Lower lobe of right lung (tissue), 2 donors: Measurements from ENCODE around the gene VAT1L. TPM values are rescaled to one million over a fixed set of nuclear protein-coding genes. Genes with fewer than 3 reads are reported as not detected.

Source experiments
- ATAC-seq, 2 donors: fragments of 200-7000 bp; cut with Tn5 transposase; one replicate each; pipeline ENCODE4 v1.9.1; 2020 to 2022; ENCODE audit warnings: mild to moderate bottlenecking in 2 of 2, moderate library complexity in 2 of 2
- DNase-seq: peaks from one replicate; pipeline ENCODE4 v3.0.0-alpha.2; 2020
- H3K27ac ChIP-seq: fragments of 200-600 bp; one replicate; pipeline ENCODE4 v1.8.0; 2022
- H3K27me3 ChIP-seq: fragments of 200-600 bp; one replicate; pipeline ENCODE4 v1.8.0; 2022; ENCODE audit warnings: low read depth
- H3K36me3 ChIP-seq: fragments of 200-600 bp; one replicate; pipeline ENCODE4 v1.8.0; 2022; ENCODE audit warnings: mild to moderate bottlenecking
- H3K4me1 ChIP-seq: fragments of 200-600 bp; one replicate; pipeline ENCODE4 v1.8.0; 2022
- H3K4me3 ChIP-seq: fragments of 200-600 bp; one replicate; pipeline ENCODE4 v1.8.0; 2022; ENCODE audit warnings: mild to moderate bottlenecking
- H3K9me3 ChIP-seq: fragments of 200-600 bp; one replicate; pipeline ENCODE4 v1.8.0; 2022
- CTCF ChIP-seq: fragments of 200-600 bp; IDR thresholded peaks from one replicate; pipeline ENCODE4 v1.8.0; 2022; ENCODE audit warnings: antibody characterized with exemption, mild to moderate bottlenecking
- intact Hi-C: fragments of 100-400 bp; cut with DNase I; formaldehyde crosslinking; loops from one replicate; pipeline ENCODE4 v1.11.0; 2022
- total RNA-seq: library from RNA; stranded (reverse); fragmentation: NEBNext Ultra II Directional; extraction: Animal tissue kit (Norgen Biotek cat#: 25700); gene quantifications from one replicate; pipeline ENCODE4 v1.2.1, GENCODE V29; 2021
- donor health status: DM: no; HTN: yes; CAD: no; lungs with severe emphysema.

The VAT1L gene
- total RNA-seq, 1 donor from 2014 or later, result 0.38 TPM

DNA sequence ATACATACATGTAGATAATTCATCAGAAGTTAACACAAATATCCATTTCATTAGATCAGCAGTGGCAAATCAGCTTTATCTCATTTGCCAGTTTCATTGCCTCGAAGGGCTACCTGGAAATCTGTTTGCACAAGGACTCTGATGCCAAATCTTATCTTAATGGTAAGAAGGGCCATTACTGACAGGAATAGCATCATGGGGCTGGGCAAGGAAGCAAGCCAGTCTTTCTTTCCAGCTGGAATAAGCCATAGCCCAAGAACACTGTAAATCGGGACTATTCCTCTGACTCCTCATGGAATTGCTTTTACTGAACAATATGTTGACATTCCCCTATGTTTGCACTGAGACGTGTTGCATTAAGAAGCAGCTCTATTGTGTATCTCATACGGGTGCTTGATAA is 132.6 kb downstream of the VAT1L start:
- no peak for ATAC-seq
- Histone ChIP-seq H3K36me3 (no peaks in the 10 kb centered on the region), H3K4me3 (no peak overlapping the region), H3K27ac (no peak overlapping the region), H3K9me3 (no peaks in the 10 kb centered on the region), H3K4me1 (peaks cover 21% of the 10 kb centered on the region), H3K27me3 (peaks cover 12% of the 10 kb centered on the region)
- intact Hi-C loops, result no loop called here
- DNase-seq, result no peak
- no peak for TF ChIP-seq CTCF

- H3K4me3 ChIP-seq, result no peak overlapping the region
- peaks cover 12% of the 10 kb centered on the region for H3K27me3 ChIP-seq
- intact Hi-C loops, result no loop called here
- no peaks in the 10 kb centered on the region for H3K36me3 ChIP-seq
- no peaks in the 10 kb centered on the region for H3K9me3 ChIP-seq
- DNase-seq (no peak), ATAC-seq (no peak)
- no peak for TF ChIP-seq CTCF
- H3K4me1 ChIP-seq, result peaks cover 21% of the 10 kb centered on the region
- no peak overlapping the region for H3K27ac ChIP-seq
Observed at GRCh38 chr16:77922228-77922754, 133.9 kb downstream of the VAT1L start.

DNA sequence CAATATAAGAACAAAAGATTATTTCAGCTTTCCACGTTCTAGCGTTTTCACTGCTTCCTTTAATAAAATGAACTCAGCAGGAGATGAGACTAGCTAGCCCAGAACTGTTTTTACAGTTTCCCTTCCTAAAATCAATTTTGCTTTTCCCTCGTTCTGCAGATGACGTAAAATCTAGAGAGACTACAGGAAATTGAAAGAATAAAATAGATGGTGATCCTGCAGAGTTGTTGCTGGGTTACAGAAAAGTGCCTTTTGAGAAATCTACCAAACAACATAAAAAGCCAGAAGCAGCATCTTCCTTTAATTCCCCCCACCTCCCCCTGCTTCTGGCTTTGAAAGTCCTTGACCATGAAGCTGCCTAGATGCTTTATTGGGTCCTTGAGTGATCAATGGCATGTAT is 137.2 kb downstream of the VAT1L start:
- H3K4me1 ChIP-seq, result no peaks in the 10 kb centered on the region
- intact Hi-C loops, result no loop called here
- peaks cover 12% of the 10 kb centered on the region for H3K27me3 ChIP-seq
- H3K36me3 ChIP-seq, result no peaks in the 10 kb centered on the region
- ATAC-seq (no peak), DNase-seq (no peak)
- no peak for TF ChIP-seq CTCF
- no peak overlapping the region for H3K27ac ChIP-seq
- H3K9me3 ChIP-seq, result no peaks in the 10 kb centered on the region
- no peak overlapping the region for H3K4me3 ChIP-seq

DNA sequence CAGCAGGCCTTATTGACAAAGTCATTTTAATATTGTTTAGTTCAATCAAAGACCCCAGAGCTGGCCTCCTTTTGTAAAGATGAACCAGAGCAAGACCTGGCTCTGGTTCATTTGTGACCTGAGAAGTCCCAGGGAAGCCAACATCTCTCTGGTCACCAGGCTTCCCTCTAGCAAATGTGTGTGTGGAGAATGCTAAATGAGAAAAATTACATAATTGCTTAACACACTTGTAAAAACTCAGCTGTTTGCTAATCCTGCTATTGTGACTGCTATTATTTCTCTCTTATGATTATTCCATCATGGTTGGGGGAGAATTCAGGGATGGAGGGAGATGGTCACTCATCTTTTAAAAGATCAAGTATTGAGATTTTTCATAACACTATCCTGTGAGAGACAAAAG is 139.7 kb downstream of the VAT1L start:
- Histone ChIP-seq H3K27ac (no peak overlapping the region), H3K4me3 (no peak overlapping the region), H3K36me3 (no peaks in the 10 kb centered on the region), H3K4me1 (no peaks in the 10 kb centered on the region), H3K27me3 (peaks cover 12% of the 10 kb centered on the region), H3K9me3 (no peaks in the 10 kb centered on the region)
- no peak for ATAC-seq
- DNase-seq, result no peak
- intact Hi-C loops, result no loop called here
- TF ChIP-seq CTCF, result no peak

- H3K4me3 ChIP-seq, result no peak overlapping the region
- no peaks in the 10 kb centered on the region for H3K9me3 ChIP-seq
- ATAC-seq, result no peak
- no peak for TF ChIP-seq CTCF
- H3K36me3 ChIP-seq, result no peaks in the 10 kb centered on the region
- no peaks in the 10 kb centered on the region for H3K4me1 ChIP-seq
- intact Hi-C loops, result no loop called here
- H3K27me3 ChIP-seq, result peaks cover 4% of the 10 kb centered on the region
- DNase-seq, result no peak
- H3K27ac ChIP-seq, result no peak overlapping the region
Observed at GRCh38 chr16:77929004-77929403, 140.6 kb downstream of the VAT1L start.

DNA sequence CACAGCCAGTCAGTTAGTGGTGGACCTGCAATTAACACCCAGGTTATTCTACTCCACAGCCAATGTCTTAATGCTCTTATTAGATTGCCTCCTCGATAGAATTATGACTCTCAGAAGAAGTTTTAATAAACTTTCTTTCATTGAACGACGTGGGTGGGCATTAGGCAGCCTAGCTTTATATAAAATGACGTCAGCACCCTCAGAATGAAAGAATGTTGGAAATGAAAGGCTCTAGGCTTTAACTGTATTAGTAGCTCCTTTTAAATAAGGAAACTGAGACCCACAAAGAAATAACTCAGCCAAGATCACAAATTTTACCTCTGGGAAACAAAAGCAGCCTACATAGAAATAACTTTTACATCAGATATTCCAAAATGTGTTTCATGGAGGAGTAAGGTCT is 142.7 kb downstream of the VAT1L start:
- ATAC-seq (no peak), DNase-seq (no peak)
- Histone ChIP-seq H3K4me3 (no peak overlapping the region), H3K9me3 (no peaks in the 10 kb centered on the region), H3K4me1 (no peaks in the 10 kb centered on the region), H3K27ac (no peak overlapping the region), H3K36me3 (no peaks in the 10 kb centered on the region), H3K27me3 (no peaks in the 10 kb centered on the region)
- intact Hi-C loops, result no loop called here
- TF ChIP-seq CTCF, result no peak
